Nucleus accumbens (tissue), 56 donors: ENCODE data around the gene CDC14A.
"Not testable (repeated sequence)": the region's sequence is repeated elsewhere in the genome, so short reads cannot be mapped to it uniquely, and the experiment has no call there.

ENCODE experiments used
- DNase-seq, 56 donors: peaks; one replicate each; lab custom pipeline; 2025; lab: John Stamatoyannopoulos, UW

CDC14A gene

DNA sequence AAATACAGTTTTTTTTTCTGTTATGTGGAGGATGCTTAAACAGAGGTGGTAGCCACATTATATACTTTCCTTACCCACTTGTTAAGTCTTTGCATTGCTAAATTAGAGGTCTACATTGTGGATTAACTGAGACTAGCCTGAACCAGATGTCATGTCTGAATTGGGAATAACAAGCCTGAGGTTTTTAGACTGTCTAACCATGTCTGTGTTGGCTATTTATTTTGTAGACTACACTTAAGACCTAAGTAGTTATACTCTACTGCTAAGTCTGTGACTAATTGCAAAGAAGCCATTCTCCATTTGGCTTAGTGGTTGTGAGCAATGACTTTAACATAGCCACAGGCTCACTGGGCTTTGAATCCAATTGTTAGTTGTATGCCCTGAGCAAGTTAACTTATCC lies 45.4 kb downstream of the CDC14A start:
- no peak for DNase-seq

DNA sequence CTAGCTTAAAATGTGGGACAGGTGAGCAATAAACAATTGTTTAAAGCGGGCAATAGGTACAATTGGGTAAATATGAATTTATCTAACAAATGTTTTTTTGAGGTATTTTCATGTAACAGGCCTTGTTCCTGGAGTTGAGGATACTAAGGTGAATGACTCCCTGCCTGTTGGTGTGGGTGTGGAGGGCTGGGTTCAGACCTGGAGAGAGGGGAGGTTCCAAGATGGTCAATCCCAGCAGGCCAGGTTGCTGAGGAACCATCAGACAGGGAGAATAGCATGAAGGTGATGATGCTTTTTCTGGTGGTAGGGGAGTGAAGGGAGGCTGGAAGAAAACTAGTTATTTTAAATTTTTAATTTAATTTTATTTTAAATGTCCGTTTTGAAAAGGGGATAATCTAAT lies 46.3 kb downstream of the CDC14A start:
- DNase-seq = no peak

DNA sequence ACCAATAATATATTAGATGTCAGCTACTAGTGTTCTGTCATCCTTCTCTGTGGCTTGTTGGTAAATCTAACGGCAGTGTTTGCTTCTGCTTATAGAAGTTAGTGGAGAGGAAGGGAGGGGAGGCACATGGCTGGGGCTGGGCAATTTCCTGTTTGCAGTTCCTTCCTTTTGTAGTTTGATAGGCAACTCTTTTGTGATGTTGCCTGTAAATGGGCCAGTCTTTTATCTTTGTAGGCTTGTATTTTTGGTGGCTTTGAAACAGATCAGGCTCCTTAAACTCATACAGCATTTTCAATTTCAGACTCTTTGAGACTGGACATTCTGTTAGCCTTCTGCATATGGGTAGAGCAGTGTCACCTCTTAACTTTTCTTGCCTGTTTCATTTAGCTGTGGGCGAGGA lies 48.1 kb downstream of the CDC14A start:
- peak in 18 of 56 donors; percentile 0 to 21 (median 2) for DNase-seq

DNA sequence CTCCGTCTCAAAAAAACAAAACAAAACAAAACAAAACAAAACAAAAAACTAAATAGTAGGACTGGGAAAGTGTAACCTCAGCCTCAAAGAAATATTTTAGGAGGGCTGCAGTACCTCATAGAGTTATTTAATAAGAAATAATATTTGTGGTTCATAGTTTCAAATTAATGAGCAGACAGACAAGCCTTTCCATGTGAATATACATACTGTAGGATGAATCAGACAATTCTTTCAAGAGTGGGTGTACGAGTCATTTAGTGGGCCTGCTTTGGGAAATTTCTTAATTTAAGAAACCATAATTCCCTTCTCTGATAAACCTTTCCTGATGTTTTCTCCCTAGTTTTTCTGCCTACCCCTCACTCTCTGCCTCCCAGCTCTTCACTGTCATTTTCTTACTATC lies 52.5 kb downstream of the CDC14A start:
- DNase-seq = no peak

DNA sequence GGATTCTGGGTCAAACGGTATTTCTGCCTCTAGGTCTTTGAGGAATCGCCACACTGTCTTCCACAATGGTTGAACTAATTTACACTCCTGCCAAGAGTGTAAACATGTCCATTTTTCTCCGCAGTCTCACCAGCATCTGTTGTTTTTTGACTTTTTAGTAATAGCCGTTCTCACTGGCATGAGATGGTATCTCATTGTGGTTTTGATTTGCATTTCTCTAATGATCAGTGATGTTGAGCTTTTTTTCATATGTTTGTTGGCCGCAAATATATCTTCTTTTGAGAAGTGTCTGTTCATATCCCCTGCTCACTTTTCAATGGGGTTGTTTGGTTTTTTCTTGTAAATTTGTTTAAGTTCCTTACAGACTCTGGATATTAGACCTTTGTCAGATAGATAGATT lies 53.6 kb downstream of the CDC14A start:
- DNase-seq = not testable (repeated sequence)

DNA sequence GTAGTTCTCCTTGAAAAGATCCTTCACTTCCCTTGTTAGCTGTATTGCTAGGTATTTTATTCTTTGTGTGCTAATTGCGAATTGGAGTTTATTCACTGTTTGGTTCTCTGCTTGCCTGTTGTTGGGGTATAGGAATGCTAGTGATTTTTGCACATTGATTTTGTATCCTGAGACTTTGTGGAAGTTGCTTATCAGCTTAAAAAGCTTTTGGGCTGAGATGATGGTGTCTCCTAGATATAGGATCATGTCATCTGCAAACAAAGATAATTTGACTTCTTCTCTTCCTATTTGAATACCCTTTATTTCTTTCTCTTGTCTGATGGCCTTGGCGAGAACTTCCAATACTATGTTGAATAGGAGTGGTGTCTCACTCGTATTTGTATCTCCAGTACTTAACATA lies 55.1 kb downstream of the CDC14A start:
- not testable (repeated sequence) for DNase-seq

DNA sequence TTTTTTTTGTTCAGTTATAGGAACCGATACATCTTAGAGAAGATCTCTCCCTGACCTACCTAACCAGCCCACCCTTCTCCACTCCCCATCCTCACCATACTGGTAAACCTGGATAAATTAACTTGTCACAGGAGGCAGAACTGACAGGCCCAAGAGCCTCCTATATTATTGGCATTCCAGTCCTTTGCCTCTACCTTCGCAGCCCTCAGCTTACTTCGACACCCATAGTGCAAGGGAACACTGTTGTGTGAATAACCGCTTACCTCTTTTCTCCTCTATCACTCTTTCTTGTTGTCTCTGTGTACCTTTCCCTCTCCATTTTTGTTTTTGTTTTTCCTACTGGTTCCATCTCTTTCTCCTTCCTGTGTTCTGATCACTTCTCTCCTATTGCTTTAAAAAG lies 58.7 kb downstream of the CDC14A start:
- no peak for DNase-seq

DNA sequence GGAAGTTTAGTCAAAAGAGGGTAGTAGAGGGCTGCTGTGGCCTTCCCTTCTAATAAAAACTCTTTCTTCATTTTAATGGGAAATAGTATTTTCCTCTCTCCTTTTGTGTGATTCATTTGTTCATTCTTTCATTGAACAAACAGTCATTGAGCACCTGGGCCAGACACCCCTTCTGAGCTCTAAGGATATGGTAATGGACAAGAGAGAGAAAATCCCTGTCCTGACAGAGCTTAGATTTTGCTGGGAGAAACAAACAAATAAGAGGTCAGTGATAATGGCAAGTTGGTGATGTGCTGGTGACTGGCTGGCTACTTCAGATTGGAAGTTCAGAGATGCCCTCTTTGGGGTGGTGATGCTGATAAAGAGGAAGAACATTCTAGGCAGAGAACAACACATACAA lies 59.3 kb downstream of the CDC14A start:
- DNase-seq = no peak

DNA sequence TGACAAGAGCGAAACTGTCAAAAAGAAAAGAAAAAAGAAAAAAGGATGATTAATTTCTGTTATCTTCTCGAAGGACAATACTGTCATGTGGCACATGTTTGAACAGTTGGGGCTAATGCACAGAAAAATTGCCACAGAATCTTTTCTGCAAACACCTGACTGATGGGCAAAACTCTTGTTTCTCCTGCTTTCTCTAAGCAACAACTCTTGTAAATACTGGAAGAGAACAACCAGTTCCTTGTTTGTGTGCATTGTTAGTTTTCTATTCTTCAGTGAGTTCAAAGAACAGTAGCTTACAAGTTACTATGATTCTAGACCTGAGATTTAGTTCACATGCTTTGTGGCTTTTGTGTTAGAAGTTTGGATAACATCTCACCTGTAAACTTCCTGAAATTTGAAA lies 60.7 kb downstream of the CDC14A start:
- DNase-seq = no peak

DNA sequence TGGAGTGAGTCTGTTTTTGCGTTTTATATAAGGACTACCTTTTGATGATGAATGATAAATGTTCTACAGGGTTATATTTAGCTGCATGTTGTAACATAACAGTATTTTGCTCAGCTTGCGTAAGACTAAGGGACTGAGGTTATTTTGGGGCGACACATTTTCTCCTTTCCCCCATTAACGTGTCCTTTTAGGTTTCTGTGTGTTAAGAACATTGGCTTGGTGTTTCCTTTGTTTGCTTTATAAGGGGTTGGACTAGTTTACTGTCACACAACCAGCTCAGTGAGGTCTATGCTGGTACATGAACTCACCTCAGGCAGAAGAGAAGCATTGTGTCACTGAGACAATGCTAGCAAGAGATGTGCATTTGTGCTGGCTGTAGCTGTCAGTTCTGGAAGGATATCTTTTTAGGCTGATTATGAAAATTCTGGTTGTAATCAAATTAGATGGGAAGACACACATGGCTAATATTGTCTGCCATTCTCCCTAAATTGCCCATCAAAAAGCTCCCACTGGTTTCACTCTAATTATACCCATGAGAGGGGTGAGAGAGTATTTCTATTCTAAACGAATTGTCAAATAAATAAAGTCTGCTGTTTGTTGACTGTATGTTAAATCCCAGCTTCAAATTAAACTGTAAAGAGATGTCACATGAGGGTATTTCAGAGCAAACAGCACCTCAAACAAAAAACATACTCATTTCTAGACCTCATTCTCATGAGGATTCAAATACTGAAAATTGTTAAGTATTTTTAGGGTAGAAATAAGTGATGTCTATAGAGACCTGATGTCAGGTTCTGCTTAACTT lies 62.6 kb downstream of the CDC14A start:
- DNase-seq = no peak

DNA sequence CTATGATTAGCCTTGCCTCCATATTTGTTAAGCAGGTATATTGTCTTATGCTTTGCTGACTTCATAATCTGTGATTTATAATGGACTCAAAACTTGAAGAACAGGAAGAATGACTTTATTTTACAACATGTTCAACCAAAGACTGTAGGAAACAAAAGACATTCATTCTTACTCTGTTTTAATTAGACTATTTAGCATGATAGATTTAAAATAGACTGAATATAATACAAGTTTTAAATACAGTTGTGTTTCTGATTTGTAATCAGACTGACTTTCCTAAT lies 63.1 kb downstream of the CDC14A start:
- no peak for DNase-seq

DNA sequence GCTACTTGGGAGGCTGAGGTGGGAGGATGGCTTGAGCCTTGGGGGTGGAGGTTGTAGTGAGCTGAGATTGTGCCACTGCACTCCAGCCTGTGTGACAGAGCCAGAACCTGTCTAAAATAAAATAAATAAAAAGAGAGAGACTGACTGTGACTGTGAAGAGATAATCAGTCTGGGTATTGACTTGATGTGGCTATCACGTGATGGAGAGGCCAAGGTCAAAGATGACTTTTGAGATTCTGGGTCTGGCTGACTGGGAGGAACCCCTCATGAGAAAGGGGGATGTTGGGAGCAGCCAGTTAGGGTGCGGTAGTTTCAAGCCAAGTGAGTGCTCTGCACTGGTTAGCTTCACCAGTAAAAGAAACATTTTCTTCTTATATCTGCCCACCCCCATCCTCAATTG lies 66.8 kb downstream of the CDC14A start:
- DNase-seq = no peak

DNA sequence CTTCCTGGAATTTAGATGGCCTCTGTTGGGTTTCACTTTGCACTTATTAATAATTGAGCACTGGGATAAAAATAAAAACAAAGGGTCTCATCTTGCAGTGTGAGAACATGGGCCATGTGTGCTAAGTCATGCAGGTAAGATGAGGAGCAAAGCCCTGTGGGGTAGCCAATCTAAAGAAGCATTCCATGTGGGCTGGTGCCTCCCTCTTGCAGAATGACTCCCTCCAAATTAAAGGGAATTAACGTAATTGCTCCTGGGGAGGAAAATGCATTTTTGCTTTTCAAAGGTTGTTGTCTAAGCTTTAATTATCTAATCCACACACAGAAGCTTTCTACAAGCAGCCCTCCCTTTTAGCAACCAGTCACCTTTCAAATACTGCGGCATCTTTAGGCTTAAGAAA lies 69.8 kb downstream of the CDC14A start:
- DNase-seq = no peak

DNA sequence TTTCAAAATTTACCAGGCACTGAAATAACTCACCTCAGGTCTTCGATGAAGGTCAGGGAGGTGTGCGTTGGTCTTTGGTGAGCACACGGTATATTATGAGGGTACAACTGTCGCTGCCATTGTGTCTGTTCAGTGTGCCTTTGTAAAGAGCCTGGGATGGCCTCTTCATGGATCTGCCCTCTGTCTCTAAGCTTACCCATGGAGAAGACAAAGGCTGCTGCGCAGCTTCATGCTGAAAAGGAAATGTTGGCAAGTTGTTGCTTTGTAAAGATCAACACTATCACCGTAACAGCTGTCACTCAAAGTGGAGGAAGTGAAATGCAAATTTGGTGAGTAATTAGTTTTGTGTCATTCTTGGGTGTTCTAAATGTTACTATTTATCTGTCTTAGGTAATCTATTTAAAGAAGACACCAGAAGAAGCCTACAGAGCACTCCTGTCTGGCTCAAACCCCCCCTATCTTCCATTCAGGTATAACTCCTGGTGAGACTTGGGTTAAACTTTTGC lies 71.6 kb downstream of the CDC14A start:
- DNase-seq = no peak

DNA sequence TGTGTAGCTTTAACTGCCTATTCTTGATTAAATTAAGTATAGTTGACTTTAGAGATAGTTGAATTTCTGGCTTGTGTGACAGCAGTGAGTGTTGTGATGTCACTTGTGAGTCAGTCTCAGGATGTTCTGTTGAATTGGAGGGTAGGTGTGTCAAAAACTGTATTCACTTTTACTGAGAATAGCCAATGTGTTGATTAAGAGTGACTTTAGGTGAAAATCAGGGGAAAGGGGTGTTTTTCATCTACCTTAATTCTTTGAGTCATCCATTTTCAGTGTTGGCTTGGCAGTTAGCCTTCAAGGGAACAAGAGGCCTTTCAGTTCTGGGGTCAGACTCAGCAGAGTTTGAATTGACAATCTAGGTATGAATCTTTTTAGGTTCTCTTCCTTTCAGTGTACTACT lies 75.9 kb downstream of the CDC14A start:
- no peak for DNase-seq

DNA sequence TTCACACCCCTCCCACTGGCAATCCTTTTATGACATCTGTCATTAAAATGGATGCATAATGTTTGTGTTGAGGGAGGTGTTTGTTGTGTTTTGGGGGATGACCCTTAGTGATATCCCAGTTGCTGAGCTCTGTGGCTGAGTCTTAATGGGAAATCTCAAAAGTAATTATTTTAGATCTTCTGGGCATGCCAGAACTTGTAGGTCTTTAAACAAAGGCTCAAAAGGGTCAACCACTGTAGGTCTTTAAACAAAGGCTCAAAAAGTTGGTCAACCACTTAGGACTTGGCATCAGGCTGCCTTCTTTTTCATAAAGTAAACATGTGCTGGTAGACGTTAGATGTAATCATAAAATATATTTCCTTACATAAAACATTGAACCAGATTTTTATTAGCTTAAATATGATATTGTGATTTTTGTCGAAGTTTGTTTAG lies 78.0 kb downstream of the CDC14A start:
- no peak for DNase-seq

DNA sequence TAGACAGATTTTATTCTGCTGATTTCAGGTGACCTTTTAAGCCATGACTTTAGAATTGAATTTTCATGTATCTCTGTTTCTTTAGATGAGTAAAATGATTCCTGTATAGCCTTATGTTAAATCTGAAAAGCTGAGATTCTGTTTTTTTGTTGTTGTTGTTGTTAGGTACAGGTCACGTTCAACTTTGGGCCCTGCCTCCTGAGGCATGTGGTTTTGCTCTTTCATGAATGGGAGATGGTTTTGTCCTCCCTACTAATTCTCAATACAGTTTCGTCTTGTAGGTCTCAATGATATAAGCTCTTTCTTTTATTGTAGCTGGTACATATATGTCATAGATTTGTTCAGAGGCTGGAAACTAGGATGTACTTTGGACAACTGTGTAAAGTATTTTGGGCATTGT lies 79.6 kb downstream of the CDC14A start:
- no peak for DNase-seq

DNA sequence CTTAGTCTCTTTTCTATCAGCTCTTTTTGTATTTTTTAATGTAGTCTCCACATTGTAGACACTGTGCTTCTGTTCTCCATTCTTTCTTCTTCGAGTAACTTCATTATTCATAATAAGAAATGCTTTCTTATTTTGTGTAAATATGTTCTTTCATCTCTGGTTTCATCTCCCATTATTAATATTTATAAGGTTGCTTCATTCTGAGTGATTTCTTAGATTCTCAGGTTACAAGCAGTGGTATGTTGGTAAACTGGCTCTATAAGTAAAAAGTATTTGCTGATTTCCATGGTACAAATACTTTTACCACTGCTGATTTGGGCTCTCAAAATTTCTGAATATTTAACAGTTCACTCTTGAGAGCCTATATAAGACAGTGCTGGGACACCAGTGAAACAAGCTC lies 81.3 kb downstream of the CDC14A start:
- no peak for DNase-seq

DNA sequence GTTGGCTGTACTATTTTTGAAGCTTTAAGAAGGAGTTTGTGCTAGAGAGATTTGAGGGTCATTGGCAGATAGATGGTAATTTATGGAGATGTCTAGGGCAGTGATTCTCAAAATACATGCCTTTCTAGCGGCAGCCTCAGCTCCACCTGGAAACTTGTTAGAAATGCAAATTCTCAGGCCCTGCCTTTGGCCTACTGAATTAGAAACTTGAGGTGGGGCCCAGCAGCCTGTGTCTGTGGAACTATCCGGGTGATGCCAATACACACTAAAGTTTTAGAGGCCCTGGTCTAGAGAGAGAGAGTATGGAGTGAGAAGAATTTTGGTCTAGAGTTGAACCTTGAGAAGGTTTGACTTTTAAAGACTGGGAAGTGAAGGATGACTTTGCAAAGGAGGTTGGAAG lies 82.5 kb downstream of the CDC14A start:
- no peak for DNase-seq

DNA sequence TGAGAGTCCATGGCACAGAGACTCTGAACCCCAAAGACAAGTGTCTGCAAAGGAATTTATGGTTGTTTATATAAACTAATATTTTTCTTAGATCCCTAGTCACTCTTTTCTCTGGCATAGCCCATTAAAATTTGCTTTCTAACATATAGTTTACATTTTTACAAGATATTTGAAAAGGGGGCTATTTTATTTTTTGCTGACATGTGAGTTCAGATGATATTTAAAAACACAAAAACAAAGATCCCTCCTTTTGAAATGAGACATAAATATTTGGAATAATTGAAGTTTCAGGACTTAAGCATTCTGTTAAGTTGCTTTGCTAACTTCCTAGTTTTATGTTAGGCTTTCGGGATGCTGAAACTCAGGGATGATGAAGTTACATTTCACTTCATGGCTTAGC lies 86.1 kb downstream of the CDC14A start:
- no peak for DNase-seq

DNA sequence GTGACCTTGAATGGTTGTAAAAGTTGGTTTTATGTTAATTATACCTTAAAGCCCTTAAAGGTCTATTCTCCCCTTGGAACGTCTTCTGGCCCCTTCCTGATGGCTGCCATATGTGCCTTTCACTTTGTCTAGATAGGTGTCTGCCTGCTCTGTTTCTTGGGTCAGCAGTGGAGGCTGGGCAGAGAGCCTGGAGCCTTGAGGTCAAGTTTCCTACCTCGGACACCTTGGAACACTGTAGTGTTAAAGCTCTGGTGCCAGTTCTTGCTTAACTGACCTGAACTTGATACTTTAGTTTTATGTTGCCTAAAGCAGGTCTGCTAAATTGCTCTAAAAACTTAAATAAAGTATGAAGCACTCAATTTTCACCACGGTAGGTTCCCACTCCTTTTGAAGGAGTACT lies 86.5 kb downstream of the CDC14A start:
- no peak for DNase-seq

DNA sequence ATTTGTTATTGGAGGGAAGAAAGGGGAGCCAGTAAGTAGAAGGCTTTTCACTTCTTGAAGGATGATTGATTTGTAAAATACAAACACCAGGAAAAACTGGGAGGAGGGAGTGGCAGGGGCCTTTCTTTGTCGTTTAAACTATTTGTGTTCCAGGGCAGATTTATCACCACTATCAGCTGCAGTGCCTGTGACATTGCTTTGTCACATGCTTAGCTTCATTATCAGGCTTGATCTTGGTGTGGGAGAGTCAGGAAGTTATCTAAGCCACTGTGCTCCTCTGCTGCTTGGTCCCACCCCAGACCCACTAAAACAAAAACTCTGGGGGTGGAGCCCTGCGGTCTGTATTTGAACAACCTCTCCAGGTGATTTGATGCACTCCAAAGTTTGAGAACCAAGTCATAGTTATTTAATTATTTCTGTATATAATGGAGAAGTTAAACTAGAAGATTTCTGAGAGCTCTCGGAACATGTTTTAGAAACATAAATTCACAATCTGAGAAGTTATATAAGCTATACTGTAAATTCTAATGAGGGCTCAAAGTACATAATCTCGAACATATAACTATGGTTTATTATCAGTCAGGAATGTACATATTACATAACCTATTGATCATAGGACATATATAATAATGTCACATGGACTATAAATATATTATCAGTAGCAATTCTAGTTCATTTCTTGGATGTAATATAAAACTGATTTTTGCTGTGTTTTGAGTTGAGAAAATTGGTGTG lies 87.9 kb downstream of the CDC14A start:
- DNase-seq = no peak
